ENCODE data around the gene BUD13. TPM values are rescaled to one million over a fixed set of nuclear protein-coding genes. Genes with fewer than 3 reads are reported as not detected.
"Not testable (repeated sequence)": the region's sequence is repeated elsewhere in the genome, so short reads cannot be mapped to it uniquely, and the experiment has no call there.

The BUD13 gene
- total RNA-seq, 1 donor from 2014 or later = 15.4 TPM

DNA sequence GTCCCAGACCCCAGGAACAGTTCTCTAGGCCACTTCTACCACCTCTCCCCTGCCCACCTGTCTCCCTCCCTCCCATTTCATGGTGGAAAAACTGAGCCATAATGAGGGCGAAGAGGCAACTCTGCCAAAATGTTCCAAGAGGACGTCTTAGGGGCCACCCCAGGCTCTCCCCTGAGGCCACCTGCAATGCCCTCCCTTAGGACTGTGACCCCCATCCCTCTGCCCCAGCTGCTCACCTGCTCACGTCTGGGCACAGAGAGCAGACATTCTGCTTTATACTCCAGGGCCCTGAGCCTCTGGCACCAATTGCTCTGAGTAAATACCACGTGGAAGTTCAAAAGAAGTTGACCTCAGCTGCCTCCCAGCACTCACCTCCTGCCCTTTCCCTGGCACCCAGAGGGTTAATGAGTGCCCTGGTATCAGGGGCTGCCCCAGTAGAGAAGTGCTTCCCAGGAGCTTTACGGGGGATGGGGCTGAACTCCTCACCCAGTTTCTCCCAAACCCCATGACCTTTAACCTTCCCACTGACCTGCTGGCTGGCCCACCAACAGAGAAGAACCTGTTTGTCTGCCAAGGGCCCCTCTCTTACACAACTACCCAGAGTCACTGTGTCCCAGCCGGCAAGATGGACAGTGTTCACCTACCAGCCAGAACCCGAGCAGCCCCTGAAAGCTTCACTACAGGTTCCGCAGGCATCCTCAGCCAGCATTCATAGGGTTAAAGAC lies 19.5 kb upstream of the BUD13 start:
- DNase-seq = no peak

GRCh38 chr11:116791813-116792143 lies 19.0 kb upstream of the BUD13 start, which contains the start of gene APOA5:
APOA5 (minus strand) TSS chr11:116791879; CDS start chr11:116791860, 19 bp downstream.
- DNase-seq = no peak

DNA sequence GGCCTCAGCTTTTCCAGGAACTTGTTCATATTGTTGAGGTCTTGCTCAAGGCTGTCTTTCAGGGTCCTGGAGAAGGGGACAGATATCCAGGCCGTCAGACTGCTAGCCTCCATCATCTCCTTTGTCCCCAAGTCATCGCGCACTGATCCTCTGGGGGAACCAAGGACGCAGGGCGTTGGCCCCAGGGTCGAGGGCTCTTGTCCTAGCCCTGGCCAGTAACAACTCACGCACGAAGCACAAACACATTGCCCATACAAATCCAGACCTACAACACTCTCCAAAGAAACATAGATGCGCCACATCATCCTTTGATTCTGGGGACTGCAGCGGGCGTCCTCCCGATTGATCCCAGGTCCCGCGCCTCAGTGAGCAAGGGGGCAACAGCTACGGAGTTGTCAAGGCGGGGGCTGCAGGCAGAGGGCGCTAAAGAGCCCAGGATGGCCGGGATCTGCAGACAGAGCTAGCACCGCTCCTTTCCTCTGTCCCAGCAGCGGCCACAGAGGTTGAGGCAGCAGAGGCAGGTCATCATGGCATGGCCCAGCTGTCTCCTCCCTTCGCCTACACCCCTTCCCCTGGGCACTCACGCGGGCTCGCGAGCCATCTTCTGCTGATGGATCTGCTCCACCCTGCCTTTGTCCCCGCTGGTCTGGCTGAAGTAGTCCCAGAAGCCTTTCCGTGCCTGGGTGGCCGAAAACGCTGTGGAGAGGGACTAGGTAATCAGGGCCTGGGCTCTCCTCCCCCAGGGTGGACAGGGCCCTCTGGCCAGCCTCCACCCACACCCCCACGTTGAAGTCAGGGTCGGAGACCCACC lies 18.4 kb upstream of the BUD13 start:
- DNase-seq = peak; percentile 47

GRCh38 chr11:116790167-116791001 lies 17.6 kb upstream of the BUD13 start:
- no peak for DNase-seq

- DNase-seq = no peak
Observed at GRCh38 chr11:116788975-116789374, 16.2 kb upstream of the BUD13 start.

DNA sequence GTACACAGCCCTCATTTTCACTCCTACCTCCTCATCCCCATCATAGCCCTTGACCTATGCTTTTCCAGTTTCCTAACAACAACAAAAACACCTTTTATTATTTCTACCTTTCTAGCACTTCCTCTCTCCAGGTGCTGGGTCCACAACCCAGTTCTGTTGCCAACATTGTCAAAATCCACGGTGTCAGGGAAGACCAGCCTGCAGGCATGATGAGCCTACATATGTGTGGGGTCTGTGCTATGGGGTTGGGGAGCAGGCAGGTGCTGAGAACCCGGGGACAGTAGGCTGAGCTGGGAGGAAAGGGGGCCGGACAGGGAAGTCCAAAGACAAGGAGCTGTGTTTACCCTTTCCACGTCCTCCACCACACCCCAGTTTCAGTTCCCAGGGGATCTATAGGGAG lies 15.7 kb upstream of the BUD13 start:
- no peak for DNase-seq

DNA sequence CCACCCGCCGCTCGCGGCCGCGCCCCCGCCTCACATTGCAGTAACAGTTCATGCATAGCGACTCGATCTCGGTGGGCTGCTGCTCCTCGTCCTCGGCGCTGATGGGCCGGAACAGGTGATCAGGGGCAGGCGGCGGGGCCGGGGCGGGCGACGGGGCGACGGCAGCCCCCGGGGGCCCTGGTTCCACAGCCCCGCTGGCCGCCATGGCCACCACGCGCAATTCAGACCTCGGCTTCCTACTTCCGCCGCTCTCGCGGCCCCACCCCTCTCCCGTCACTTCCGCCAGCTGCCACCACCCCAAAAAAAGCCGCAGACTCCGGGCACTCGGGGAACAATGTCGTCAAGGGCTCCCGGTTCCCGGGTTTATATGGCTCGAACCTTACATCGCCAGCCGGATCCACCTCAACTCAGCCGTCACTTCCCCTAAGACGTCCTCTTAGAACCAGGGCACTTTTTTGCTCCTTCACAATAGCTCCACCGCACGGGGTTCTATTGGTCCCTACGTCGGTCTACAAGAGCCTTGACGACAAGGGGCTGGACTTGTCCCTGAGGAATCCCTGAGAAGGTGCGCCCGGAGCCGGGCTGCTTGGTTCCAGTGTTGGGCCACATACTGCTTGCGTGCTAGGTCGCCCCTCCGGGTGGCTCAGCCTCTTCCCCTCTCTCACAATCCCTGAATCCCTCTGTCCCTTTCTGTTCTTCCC lies 15.1 kb upstream of the BUD13 start, which contains the start of gene ZPR1:
ZPR1 (minus strand) TSS at position 238 of the 701 bp plus-strand sequence; CDS start at position 205, 33 bp downstream.
- DNase-seq = peak; percentile 77

- DNase-seq = no peak
Observed at GRCh38 chr11:116787436-116787785, 14.6 kb upstream of the BUD13 start.

- DNase-seq = no peak
Observed at GRCh38 chr11:116786966-116787365, 14.2 kb upstream of the BUD13 start.

GRCh38 chr11:116786326-116786725 lies 13.5 kb upstream of the BUD13 start:
- no peak for DNase-seq

DNA sequence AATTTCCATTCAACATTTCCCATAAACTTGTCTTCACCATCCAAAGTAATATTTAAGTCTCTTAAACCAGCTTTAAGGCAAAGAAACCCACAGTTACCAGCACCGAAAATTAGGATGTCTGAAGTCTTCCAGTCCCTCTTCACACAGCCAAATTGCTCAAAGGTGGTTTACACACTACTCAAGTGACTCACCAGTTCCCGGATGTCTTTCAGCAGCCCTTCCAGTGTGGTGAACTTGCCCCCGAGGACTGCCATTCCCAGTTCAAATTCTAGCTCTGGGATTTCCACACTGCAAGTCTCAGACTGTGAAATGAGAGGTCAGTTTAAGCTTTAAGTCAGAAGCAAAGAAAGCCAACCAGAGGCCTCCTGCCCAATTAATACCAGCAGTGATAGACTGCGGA lies 9.9 kb upstream of the BUD13 start:
- no peak for DNase-seq

- DNase-seq = no peak
Observed at GRCh38 chr11:116778556-116778955, 5.8 kb upstream of the BUD13 start.

GRCh38 chr11:116777056-116777455 lies 4.3 kb upstream of the BUD13 start:
- DNase-seq = no peak

GRCh38 chr11:116776522-116776984 lies 3.8 kb upstream of the BUD13 start:
- no peak for DNase-seq

DNA sequence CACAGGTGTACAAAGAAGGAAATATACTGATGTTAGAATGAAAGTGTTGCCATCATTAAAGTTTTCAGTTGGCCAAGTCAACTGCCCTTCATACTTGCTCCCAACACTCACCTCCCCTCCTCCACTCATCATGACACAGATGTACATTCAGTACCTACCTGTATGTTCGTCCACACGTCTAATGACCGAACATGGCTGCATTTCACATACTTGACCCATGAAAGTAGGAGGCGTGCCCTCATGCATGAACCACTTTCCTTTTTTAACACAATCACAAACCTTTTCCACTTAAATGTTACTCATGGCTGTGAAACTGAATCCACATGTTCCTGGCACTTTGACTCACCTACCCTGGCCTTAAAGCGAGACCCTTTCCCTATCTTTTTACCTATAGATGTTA lies 3.2 kb upstream of the BUD13 start:
- no peak for DNase-seq

DNA sequence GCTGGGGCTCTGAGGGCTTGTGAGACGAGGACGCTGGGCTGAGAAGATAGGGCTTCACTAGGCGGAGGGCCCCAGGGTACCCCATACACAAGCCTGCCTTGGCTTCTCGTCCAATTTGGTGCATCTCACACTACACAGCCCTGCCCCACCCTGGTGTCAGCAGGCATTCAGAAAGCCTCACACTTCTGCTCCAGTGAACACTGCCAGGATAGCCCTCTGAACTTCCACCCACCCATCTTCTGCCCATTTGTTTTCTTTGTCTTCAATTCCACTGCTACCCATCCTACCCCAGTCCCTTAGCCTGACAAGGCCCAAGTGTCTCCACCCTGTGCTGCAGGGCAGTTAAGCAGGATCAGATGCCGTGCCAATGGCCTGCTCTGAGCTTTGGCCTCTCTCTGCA lies 1.9 kb upstream of the BUD13 start:
- DNase-seq = no peak

DNA sequence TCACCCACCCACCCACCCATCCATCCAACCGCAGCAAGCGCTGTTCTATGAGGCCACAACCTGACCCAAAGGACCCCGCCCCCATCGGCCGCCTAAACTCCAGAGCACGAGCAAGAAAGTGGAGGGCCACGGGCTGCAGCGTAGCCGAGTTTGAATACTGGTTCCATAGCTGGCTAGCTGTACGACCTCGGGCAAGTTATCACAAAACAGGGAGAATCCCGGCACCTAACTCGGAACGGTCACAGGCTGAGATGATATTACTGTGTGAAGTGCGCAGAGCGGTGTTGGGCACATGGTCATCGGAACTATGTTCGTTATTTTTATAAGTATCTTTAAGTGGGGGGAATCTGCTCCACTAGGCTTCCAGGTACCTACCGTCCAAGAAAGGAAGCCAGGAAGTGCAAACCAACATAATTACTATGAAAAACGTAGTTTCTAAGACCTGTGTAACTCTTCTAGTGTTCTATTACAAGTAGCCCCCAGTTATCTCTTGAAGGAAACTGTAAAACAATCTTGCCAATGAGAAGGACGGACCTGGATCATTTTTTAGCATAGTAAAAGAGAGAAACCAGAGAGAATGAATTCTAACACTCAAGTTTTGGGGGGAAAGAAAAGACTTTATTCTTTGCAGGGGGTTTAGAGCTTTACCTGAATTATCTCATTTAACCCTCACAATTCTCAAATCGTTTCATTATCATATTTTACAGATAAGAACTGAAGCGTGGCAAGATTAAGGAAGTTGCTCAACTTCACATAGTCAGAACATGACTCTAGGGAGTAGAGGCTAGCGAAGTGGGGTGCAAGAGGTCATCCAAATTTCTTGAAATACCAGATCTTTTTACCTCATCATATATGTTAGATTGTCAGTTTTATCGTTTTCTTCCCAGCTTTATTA lies 663 bp upstream of the BUD13 start:
- peak; percentile 67 for DNase-seq

- no peak for DNase-seq
Observed at GRCh38 chr11:116771935-116772334, 852 bp downstream of the BUD13 start.

DNA sequence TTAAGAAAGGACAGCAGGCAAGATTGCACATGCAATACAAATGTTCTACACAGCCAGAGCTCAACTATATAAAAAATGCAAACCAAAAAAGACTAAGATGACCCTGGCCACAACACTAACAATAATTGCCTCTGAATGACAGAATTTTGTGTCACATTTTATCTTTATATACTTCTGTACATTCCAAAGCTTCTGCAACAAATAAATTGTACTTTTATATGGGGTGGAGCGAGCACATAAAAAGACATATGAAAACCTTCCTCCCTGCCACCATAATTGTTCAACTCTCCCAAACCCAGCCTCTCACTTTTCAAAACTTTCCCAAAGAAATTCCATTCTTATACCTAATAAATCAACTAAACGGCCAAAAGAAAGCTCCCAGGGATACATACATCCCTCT lies 10.7 kb downstream of the BUD13 start:
- DNase-seq = no peak

- not testable (repeated sequence) for DNase-seq
Observed at GRCh38 chr11:116756044-116756443, 16.7 kb downstream of the BUD13 start.

Measured in occipital lobe (tissue), 2 donors.